Measurements from ENCODE around the gene RIMBP2. TPM values are rescaled to one million over a fixed set of nuclear protein-coding genes. Genes with fewer than 3 reads are reported as not detected.

The RIMBP2 gene
- total RNA-seq, 1 experiment from 2014 or later: not detected

- Mint-ChIP-seq H3K36me3 (ENCODE audit: insufficient read depth, unreplicated experiment) (no peaks in the 10 kb centered on the region), H3K27ac (ENCODE audit: low read depth, unreplicated experiment) (no peak overlapping the region), H3K4me1 (ENCODE audit: insufficient read depth, unreplicated experiment) (no peaks in the 10 kb centered on the region), H3K27me3 (ENCODE audit: insufficient read depth, unreplicated experiment) (no peaks in the 10 kb centered on the region), H3K4me3 (ENCODE audit: unreplicated experiment) (no peak overlapping the region), H3K9me3 (ENCODE audit: unreplicated experiment) (no peaks in the 10 kb centered on the region)
- TF ChIP-seq, protein P1, sequence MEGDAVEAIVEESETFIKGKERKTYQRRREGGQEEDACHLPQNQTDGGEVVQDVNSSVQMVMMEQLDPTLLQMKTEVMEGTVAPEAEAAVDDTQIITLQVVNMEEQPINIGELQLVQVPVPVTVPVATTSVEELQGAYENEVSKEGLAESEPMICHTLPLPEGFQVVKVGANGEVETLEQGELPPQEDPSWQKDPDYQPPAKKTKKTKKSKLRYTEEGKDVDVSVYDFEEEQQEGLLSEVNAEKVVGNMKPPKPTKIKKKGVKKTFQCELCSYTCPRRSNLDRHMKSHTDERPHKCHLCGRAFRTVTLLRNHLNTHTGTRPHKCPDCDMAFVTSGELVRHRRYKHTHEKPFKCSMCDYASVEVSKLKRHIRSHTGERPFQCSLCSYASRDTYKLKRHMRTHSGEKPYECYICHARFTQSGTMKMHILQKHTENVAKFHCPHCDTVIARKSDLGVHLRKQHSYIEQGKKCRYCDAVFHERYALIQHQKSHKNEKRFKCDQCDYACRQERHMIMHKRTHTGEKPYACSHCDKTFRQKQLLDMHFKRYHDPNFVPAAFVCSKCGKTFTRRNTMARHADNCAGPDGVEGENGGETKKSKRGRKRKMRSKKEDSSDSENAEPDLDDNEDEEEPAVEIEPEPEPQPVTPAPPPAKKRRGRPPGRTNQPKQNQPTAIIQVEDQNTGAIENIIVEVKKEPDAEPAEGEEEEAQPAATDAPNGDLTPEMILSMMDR (IDR thresholded peaks at IDR 0.05; ENCODE audit: unreplicated experiment): no peak
- no peak for DNase-seq (ENCODE audit: unreplicated experiment)
- ChIA-PET CTCF (no interaction called here), POLR2A (no interaction called here)
- no TSS peak for BruUV-seq (replicated peaks)
- intact Hi-C loops (cut with micrococcal nuclease): no loop called here
Measured at GRCh38 chr12:130385193-130385592, 330.9 kb downstream of the RIMBP2 start.

GRCh38 chr12:130384234-130384633 lies 331.9 kb downstream of the RIMBP2 start:
- Mint-ChIP-seq H3K27me3 (ENCODE audit: insufficient read depth, unreplicated experiment) (no peaks in the 10 kb centered on the region), H3K9me3 (ENCODE audit: unreplicated experiment) (no peaks in the 10 kb centered on the region), H3K27ac (ENCODE audit: low read depth, unreplicated experiment) (no peak overlapping the region), H3K4me1 (ENCODE audit: insufficient read depth, unreplicated experiment) (no peaks in the 10 kb centered on the region), H3K4me3 (ENCODE audit: unreplicated experiment) (no peak overlapping the region), H3K36me3 (ENCODE audit: insufficient read depth, unreplicated experiment) (no peaks in the 10 kb centered on the region)
- TF ChIP-seq, protein P1 (IDR thresholded peaks at IDR 0.05; ENCODE audit: unreplicated experiment): no peak
- intact Hi-C loops (cut with micrococcal nuclease): no loop called here
- ChIA-PET CTCF (no interaction called here), POLR2A (no interaction called here)
- no TSS peak for BruUV-seq (replicated peaks)
- DNase-seq (ENCODE audit: unreplicated experiment): no peak

- H3K27me3 Mint-ChIP-seq (ENCODE audit: insufficient read depth, unreplicated experiment): no peaks in the 10 kb centered on the region
- DNase-seq (ENCODE audit: unreplicated experiment): no peak
- intact Hi-C loops (cut with micrococcal nuclease): no loop called here
- no peaks in the 10 kb centered on the region for H3K9me3 Mint-ChIP-seq (ENCODE audit: unreplicated experiment)
- ChIA-PET CTCF (no interaction called here), POLR2A (no interaction called here)
- no peaks in the 10 kb centered on the region for H3K36me3 Mint-ChIP-seq (ENCODE audit: insufficient read depth, unreplicated experiment)
- TF ChIP-seq, protein P1 (IDR thresholded peaks at IDR 0.05; ENCODE audit: unreplicated experiment): no peak
- BruUV-seq (replicated peaks): no TSS peak
- H3K4me3 Mint-ChIP-seq (ENCODE audit: unreplicated experiment): no peak overlapping the region
- H3K4me1 Mint-ChIP-seq (ENCODE audit: insufficient read depth, unreplicated experiment): no peaks in the 10 kb centered on the region
- no peak overlapping the region for H3K27ac Mint-ChIP-seq (ENCODE audit: low read depth, unreplicated experiment)
Measured at GRCh38 chr12:130382818-130383217, 333.3 kb downstream of the RIMBP2 start.

DNA sequence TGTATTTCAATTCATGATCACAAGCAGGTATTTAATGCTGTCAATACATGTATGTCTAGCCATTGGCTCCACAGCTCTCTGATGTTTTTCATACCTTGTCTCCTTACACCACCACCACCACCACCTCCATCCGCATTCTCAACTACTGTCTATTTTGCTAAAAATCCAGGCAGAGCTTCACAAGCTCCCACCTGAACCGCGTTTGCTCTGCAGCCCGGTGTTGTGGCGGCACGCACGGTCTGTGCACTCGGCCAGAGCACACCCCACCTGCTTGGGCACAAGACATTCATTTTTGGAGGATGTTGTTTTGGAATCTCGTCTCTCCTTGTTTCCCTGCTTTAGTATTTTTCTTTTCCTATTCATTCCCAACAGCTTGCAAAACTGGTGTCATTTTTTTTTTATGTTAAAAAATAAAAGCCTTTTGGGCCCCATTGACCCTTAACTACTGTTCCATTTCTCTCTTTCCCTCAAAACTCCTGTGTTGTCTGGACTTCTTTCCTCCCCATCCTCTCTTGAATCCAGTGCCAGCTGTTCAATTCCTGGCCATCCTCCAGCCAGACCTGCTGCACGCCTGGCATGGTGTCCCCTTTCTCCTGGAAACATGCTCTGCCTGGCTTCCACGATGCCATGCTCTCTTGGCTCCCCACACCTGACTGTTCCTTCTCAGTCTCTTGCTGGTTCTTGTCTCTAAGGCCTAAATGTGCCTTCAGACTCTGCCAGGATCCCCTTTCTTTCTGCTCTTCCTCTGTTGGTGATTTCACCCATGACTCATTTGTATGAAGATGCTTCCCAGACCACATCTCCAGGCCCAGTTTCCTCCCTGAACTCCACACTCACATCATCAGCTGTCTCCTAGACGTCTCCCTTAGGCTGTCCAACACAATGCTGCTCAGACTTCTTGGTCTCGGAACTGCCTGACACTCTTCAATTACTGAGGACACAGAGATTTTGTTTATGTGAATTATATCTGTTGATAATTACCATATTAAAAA lies 340.5 kb downstream of the RIMBP2 start:
- TF ChIP-seq, protein P1 (IDR thresholded peaks at IDR 0.05; ENCODE audit: unreplicated experiment): no peak
- Mint-ChIP-seq H3K27ac (ENCODE audit: low read depth, unreplicated experiment) (no peak overlapping the region), H3K4me1 (ENCODE audit: insufficient read depth, unreplicated experiment) (no peaks in the 10 kb centered on the region), H3K4me3 (ENCODE audit: unreplicated experiment) (no peak overlapping the region), H3K36me3 (ENCODE audit: insufficient read depth, unreplicated experiment) (no peaks in the 10 kb centered on the region), H3K9me3 (ENCODE audit: unreplicated experiment) (no peaks in the 10 kb centered on the region), H3K27me3 (ENCODE audit: insufficient read depth, unreplicated experiment) (peaks cover 17% of the 10 kb centered on the region)
- CTCF ChIA-PET: no interaction called here
- POLR2A ChIA-PET: no interaction called here
- intact Hi-C loops (cut with micrococcal nuclease): no loop called here
- no peak for DNase-seq (ENCODE audit: unreplicated experiment)
- no TSS peak for BruUV-seq (replicated peaks)

Data from MCF 10A (cell line).